ENCODE measurements around the gene TFCP2L1.

The TFCP2L1 gene

DNA sequence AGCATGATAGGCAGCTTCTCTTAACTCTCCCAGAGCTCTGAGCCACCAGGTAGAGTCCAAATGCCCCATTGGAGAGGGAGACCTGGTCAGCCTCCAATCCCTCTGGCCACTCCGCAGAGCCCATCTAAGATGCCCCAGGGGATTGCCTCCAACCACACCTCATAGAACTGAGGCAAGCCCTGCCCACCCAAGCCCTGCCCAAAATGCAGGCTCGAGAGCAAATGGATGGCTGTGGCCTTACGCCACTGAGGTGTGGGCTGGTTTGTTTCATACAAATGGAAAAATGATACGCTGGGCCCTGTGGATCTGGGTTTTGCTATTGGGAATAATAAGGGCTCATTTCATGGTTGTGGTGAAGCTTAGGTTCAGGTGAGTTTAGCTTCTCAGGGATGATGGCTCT lies 3.0 kb upstream of the TFCP2L1 start:
- no peak for DNase-seq (ENCODE audit: low read depth)
- no peak overlapping the region for H3K4me3 ChIP-seq (ENCODE audit: low read depth, low read length)
- TF ChIP-seq, protein P1, sequence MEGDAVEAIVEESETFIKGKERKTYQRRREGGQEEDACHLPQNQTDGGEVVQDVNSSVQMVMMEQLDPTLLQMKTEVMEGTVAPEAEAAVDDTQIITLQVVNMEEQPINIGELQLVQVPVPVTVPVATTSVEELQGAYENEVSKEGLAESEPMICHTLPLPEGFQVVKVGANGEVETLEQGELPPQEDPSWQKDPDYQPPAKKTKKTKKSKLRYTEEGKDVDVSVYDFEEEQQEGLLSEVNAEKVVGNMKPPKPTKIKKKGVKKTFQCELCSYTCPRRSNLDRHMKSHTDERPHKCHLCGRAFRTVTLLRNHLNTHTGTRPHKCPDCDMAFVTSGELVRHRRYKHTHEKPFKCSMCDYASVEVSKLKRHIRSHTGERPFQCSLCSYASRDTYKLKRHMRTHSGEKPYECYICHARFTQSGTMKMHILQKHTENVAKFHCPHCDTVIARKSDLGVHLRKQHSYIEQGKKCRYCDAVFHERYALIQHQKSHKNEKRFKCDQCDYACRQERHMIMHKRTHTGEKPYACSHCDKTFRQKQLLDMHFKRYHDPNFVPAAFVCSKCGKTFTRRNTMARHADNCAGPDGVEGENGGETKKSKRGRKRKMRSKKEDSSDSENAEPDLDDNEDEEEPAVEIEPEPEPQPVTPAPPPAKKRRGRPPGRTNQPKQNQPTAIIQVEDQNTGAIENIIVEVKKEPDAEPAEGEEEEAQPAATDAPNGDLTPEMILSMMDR (IDR thresholded peaks at IDR 0.05; ENCODE audit: insufficient read depth, low read depth, low read length, missing control alignments): no peak

DNA sequence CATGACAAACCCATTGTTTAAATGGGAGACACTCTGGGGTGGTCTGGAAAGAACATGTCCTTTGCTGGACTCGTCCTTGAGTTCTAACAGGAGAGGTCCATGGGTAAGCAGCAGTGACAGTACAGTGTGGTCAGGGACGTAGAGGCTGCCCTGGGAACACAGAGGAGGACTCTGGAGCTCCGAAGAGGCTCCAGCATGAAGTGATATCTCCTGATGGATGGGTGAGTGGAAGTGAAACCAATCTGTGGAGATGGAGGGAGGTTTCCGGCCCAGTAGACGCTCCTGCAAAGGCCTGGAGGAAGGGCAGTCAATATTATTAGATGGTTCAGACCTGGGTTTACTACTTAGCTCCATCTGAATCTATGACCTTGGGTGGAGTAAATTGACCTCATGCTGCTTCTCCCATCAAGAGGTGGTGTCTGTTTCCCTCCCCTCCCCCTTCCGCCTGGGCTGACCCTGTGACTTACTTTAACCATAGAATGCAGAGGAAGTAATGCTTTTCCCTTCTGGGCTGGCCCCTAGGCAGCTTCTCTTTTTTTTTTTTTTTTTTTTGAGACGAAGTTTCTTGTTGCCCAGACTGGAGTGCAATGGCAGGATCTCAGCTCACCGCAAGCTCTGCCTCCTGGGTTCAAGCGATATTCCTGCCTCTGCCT lies 2.3 kb upstream of the TFCP2L1 start:
- TF ChIP-seq, protein P1 (IDR thresholded peaks at IDR 0.05; ENCODE audit: insufficient read depth, low read depth, low read length, missing control alignments): no peak
- H3K4me3 ChIP-seq (ENCODE audit: low read depth, low read length): no peak overlapping the region
- DNase-seq (ENCODE audit: low read depth): no peak

DNA sequence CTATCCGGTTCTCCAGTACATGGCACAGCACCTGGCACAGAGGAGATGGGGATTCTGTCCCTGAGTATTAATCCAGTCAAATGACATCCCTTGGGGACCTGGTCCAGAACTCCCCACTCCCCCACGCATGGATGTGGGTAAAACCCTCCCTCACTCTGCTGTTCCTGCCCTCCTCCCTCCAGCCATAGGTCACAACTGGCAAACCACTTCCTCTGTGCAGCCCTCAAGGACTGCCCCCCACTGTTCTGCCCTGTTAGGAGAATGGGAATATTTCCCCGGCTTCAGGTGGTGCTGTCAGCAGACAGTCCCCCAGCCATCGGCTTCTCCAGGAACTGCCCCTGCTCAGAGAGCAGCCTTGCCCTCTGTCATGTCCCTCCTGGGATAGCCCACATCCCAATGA lies 1.5 kb upstream of the TFCP2L1 start:
- TF ChIP-seq, protein P1 (IDR thresholded peaks at IDR 0.05; ENCODE audit: insufficient read depth, low read depth, low read length, missing control alignments): no peak
- no peak overlapping the region for H3K4me3 ChIP-seq (ENCODE audit: low read depth, low read length)
- no peak for DNase-seq (ENCODE audit: low read depth)

DNA sequence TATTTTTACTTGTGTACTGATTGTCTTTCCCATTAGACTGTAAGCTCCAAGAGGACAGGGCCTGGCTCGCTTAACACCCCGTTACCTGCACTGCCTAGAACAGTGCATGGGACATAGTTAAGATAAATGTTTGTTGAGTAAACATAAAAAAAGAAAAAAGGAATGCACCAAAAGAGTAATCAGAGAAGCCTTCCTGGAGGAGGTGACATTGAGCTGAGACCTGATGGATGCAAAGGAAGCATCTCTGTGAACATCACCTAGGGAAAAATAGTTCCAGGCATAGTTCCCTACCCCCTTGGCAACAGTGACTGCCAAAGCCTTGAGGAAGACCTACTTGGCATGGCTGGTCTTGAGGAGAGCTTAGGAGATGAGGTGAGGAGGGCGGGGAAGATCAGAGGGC lies 924 bp upstream of the TFCP2L1 start:
- TF ChIP-seq, protein P1 (IDR thresholded peaks at IDR 0.05; ENCODE audit: insufficient read depth, low read depth, low read length, missing control alignments): no peak
- H3K4me3 ChIP-seq (ENCODE audit: low read depth, low read length): no peak overlapping the region
- DNase-seq (ENCODE audit: low read depth): no peak

DNA sequence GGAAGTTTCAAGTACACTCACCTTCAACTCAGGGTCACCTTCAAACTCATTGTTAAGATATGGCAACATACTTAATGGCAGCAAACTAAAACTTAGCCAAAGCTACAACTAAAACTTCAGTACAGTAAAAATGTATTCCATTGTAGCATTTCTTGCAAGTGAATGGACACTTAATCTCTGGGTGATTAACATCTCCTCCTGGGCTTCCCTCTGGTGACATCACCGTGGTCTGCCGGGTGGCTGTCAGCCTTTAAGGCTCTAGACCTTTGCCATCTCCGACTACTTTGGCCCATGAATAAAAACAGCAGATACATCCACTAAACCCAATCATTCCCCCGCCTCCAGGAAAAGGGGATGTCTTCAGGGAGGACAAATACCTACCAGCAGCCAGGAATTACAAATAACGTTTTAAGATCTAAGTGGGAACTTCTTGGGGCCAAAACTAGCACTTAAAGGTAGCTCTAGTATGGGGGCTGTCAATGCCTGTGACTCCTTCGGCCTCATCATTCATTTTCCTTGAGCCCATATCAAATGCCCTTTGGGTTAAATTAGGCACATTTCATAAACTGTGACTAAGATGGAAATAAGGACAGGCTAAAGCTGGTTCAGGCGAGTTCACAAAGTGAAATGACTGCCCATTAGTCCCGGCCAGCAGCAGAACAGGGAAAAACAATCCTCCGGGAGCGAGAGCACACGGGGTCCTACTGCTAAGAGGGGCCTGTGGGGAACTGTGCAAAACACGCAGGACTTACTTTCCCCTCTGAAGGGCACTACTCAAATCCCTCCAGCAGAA lies 1.1 kb downstream of the TFCP2L1 start:
- no peak for DNase-seq (ENCODE audit: low read depth)
- H3K4me3 ChIP-seq (ENCODE audit: low read depth, low read length): no peak overlapping the region

DNA sequence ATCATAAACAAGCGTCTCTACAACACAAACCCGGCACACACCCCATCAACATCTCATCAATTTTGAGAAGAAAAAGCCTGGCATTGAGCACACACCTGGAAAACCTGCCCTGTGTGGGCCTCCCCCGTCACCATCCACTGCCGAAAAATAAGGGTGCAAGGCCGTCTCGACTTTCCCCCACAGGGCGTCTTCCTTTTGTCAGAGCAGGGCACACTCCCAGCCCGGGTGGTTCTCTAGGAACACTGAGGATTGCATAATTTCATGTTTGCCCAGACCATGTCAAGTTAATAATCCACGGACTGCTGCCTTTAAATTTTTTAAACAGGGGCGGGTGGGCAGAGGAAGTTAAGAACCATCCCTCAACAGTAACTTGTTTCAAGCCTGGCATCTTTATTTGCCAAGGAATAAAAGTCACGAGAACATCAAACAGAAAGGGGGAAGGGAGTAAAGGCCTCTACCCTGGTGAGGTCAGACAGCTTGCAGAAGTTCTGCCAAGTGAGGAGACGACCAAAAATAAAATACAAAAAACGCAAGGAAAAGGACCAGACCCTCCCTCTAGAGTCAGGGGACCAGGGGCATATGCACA lies 2.1 kb downstream of the TFCP2L1 start:
- TF ChIP-seq, protein P1 (IDR thresholded peaks at IDR 0.05; ENCODE audit: insufficient read depth, low read depth, low read length, missing control alignments): no peak
- H3K4me3 ChIP-seq (ENCODE audit: low read depth, low read length): no peak overlapping the region
- DNase-seq (ENCODE audit: low read depth): no peak

More for the DNA sequence above, 1.1 kb downstream of the TFCP2L1 start:
- TF ChIP-seq, protein P1 (IDR thresholded peaks at IDR 0.05; ENCODE audit: insufficient read depth, low read depth, low read length, missing control alignments): no peak
